Parathyroid adenoma (tissue), 2 donors: ENCODE data around the gene POP4.

ENCODE experiments used
- H2AFZ ChIP-seq: fragments of 300-600 bp; sonication (generic); one replicate; pipeline ENCODE4 v1.7.0; 2017; ENCODE audit warnings: antibody characterized with exemption, mild to moderate bottlenecking
- H3K27ac ChIP-seq: fragments of 300-600 bp; sonication (generic); one replicate; pipeline ENCODE4 v1.7.0; 2017
- H3K27me3 ChIP-seq: fragments of 300-600 bp; sonication (generic); one replicate; pipeline ENCODE4 v1.7.0; 2017; ENCODE audit warnings: low read length; ENCODE audit not compliant: control insufficient read depth, insufficient read depth
- H3K36me3 ChIP-seq: fragments of 300-600 bp; sonication (generic); one replicate; pipeline ENCODE4 v1.7.0; 2017; ENCODE audit warnings: low read length; ENCODE audit not compliant: control insufficient read depth, insufficient read depth
- H3K4me1 ChIP-seq: fragments of 300-600 bp; sonication (generic); one replicate; pipeline ENCODE4 v1.7.0; 2017; ENCODE audit warnings: control low read depth
- H3K4me2 ChIP-seq: fragments of 300-600 bp; sonication (generic); one replicate; pipeline ENCODE4 v1.7.0; 2017; ENCODE audit warnings: low read length
- H3K4me3 ChIP-seq: fragments of 300-600 bp; sonication (generic); one replicate; pipeline ENCODE4 v1.7.0; 2017; ENCODE audit warnings: low read depth, low read length
- H3K79me2 ChIP-seq: fragments of 300-600 bp; sonication (generic); one replicate; pipeline ENCODE4 v1.7.0; 2017; ENCODE audit warnings: control low read depth
- H3K9ac ChIP-seq: fragments of 300-600 bp; sonication (generic); one replicate; pipeline ENCODE4 v1.7.0; 2017; ENCODE audit warnings: mild to moderate bottlenecking
- H3K9me3 ChIP-seq: fragments of 300-600 bp; sonication (generic); one replicate; pipeline ENCODE4 v1.7.0; 2017; ENCODE audit warnings: low read length; ENCODE audit not compliant: control insufficient read depth
- CTCF ChIP-seq: fragments of 300-600 bp; sonication (generic); IDR thresholded peaks from one replicate; pipeline ENCODE4 v1.7.0; 2017; ENCODE audit warnings: antibody characterized with exemption, mild to moderate bottlenecking
- donor health status: primary hyperparathyroidism.

Gene POP4

GRCh38 chr19:29596885-29597525 lies 9.1 kb upstream of the POP4 start:
- H3K4me2 ChIP-seq = no peak overlapping the region
- H3K27ac ChIP-seq = no peak overlapping the region
- no peaks in the 10 kb centered on the region for H3K4me1 ChIP-seq
- no peaks in the 10 kb centered on the region for H3K9me3 ChIP-seq
- H3K36me3 ChIP-seq = no peaks in the 10 kb centered on the region
- H3K27me3 ChIP-seq = no peaks in the 10 kb centered on the region
- no peak overlapping the region for H3K9ac ChIP-seq
- no peaks in the 10 kb centered on the region for H3K79me2 ChIP-seq
- no peak for TF ChIP-seq CTCF
- no peak overlapping the region for H2AFZ ChIP-seq
- H3K4me3 ChIP-seq = no peak overlapping the region

GRCh38 chr19:29598036-29598435 lies 8.0 kb upstream of the POP4 start:
- H3K9me3 ChIP-seq = no peaks in the 10 kb centered on the region
- no peaks in the 10 kb centered on the region for H3K4me1 ChIP-seq
- no peaks in the 10 kb centered on the region for H3K79me2 ChIP-seq
- no peak overlapping the region for H3K4me2 ChIP-seq
- H2AFZ ChIP-seq = no peak overlapping the region
- no peaks in the 10 kb centered on the region for H3K27me3 ChIP-seq
- H3K4me3 ChIP-seq = no peak overlapping the region
- H3K36me3 ChIP-seq = no peaks in the 10 kb centered on the region
- TF ChIP-seq CTCF = no peak
- no peak overlapping the region for H3K9ac ChIP-seq
- H3K27ac ChIP-seq = no peak overlapping the region

- Histone ChIP-seq H3K9ac (no peak overlapping the region), H3K27ac (no peak overlapping the region), H3K27me3 (no peaks in the 10 kb centered on the region), H3K4me3 (no peak overlapping the region), H3K9me3 (no peaks in the 10 kb centered on the region), H3K79me2 (no peaks in the 10 kb centered on the region), H3K4me2 (no peak overlapping the region), H3K36me3 (no peaks in the 10 kb centered on the region), H2AFZ (no peak overlapping the region), H3K4me1 (no peaks in the 10 kb centered on the region)
- no peak for TF ChIP-seq CTCF
Measured at GRCh38 chr19:29598496-29598895, 7.6 kb upstream of the POP4 start.

- H3K27ac ChIP-seq = no peak overlapping the region
- H3K4me3 ChIP-seq = no peak overlapping the region
- no peak overlapping the region for H3K9ac ChIP-seq
- no peaks in the 10 kb centered on the region for H3K27me3 ChIP-seq
- no peaks in the 10 kb centered on the region for H3K4me1 ChIP-seq
- no peak overlapping the region for H2AFZ ChIP-seq
- H3K36me3 ChIP-seq = no peaks in the 10 kb centered on the region
- peaks cover 2% of the 10 kb centered on the region for H3K79me2 ChIP-seq
- no peak for TF ChIP-seq CTCF
- no peaks in the 10 kb centered on the region for H3K9me3 ChIP-seq
- H3K4me2 ChIP-seq = no peak overlapping the region
Measured at GRCh38 chr19:29603308-29603707, 2.8 kb upstream of the POP4 start.

GRCh38 chr19:29606420-29606747 lies 301 bp downstream of the POP4 start:
- Histone ChIP-seq H3K9me3 (no peaks in the 10 kb centered on the region), H3K4me3 (peak overlapping the region; percentile 73), H3K36me3 (no peaks in the 10 kb centered on the region), H3K27ac (peak overlapping the region; percentile 92), H3K79me2 (peaks cover 2% of the 10 kb centered on the region), H3K9ac (peak overlapping the region; percentile 21), H3K4me1 (no peaks in the 10 kb centered on the region), H3K27me3 (no peaks in the 10 kb centered on the region), H2AFZ (peak overlapping the region; percentile 98), H3K4me2 (peak overlapping the region; percentile 90)
- TF ChIP-seq CTCF = no peak
